Kidney (tissue), 14 donors: ENCODE data around the gene SCGB1D1. TPM values are rescaled to one million over a fixed set of nuclear protein-coding genes. Genes with fewer than 3 reads are reported as not detected.

Source experiments
- DNase-seq, 5 donors: peaks; one replicate each; pipeline ENCODE4 v3.0.0-alpha.2; 2013 to 2020
- FAIRE-seq: peaks from 2 replicates; lab custom pipeline; 2012; peaks lifted over from hg19 to GRCh38; lab: Jason Lieb, UNC
- H3K27ac ChIP-seq, 2 donors: one replicate each; pipeline ENCODE4 v1.7.0; 2013; ENCODE audit warnings: low read depth in 2 of 2, low read length in 2 of 2, inconsistent platforms in 1 of 2
- H3K27me3 ChIP-seq: one replicate; pipeline ENCODE4 v1.7.1; 2013; ENCODE audit warnings: low read length, inconsistent platforms; ENCODE audit not compliant: control insufficient read depth, insufficient read depth
- H3K36me3 ChIP-seq, 3 donors: one replicate each; pipeline versions ENCODE4 v1.7.0 to v1.7.1; 2013; ENCODE audit warnings: low read length in 3 of 3, control low read depth in 1 of 3, inconsistent platforms in 1 of 3; ENCODE audit not compliant: insufficient read depth in 3 of 3, control insufficient read depth in 2 of 3
- H3K4me1 ChIP-seq, 3 donors: one replicate each; pipeline versions ENCODE4 v1.7.0 to v1.7.1; 2013; ENCODE audit warnings: low read length in 3 of 3, inconsistent platforms in 1 of 3, low read depth in 1 of 3; ENCODE audit not compliant: control insufficient read depth in 2 of 3, insufficient read depth in 2 of 3
- H3K4me3 ChIP-seq, 3 donors: one replicate each; pipeline versions ENCODE4 v1.7.0 to v1.8.1; 2013; ENCODE audit warnings: low read length in 3 of 3, control low read depth in 1 of 3, inconsistent platforms in 1 of 3
- H3K9ac ChIP-seq, 3 donors: one replicate each; pipeline versions ENCODE4 v1.7.0 to v1.7.1; 2013; ENCODE audit warnings: low read length in 3 of 3, control low read depth in 1 of 3, inconsistent platforms in 1 of 3
- H3K9me3 ChIP-seq, 3 donors: one replicate each; pipeline versions ENCODE4 v1.7.0 to v1.7.1; 2013; ENCODE audit warnings: low read length in 3 of 3, control low read depth in 1 of 3, inconsistent platforms in 1 of 3; ENCODE audit not compliant: control insufficient read depth in 2 of 3, insufficient read depth in 1 of 3
- intact Hi-C: fragments of 100-400 bp; cut with DNase I; formaldehyde crosslinking; loops from one replicate; pipeline ENCODE4 v1.11.1; 2022
- polyA plus RNA-seq: library from polyadenylated mRNA; stranded (reverse); fragments of 350-450 nt; fragmentation: Illumina TruSeq; extraction: RNeasy Lipid Tissue Mini Kit (QIAGEN cat#74804); gene quantifications from one replicate; pipeline ENCODE4 v1.2.3, GENCODE V29; 2014; ENCODE audit warnings: low read depth, low replicate concordance; ENCODE audit not compliant: insufficient read depth
- total RNA-seq: library from RNA; stranded (reverse); fragmentation: NEBNext Ultra II Directional; extraction: Animal tissue kit (Norgen Biotek cat#: 25700); gene quantifications from one replicate; pipeline ENCODE4 v1.2.1, GENCODE V29; 2021
- TF ChIP-seq, protein P1 (sequence below): IDR thresholded peaks from 3 replicates; pipeline ENCODE4 v1.5.1; 2012; ENCODE audit warnings: mild to moderate bottlenecking, moderate library complexity, borderline replicate concordance; ENCODE audit not compliant: insufficient read depth; ENCODE audit errors: extremely low read depth
- donor health status: control.
- donor health status: control.
- donor health status: control.
- donor health status: control.
- donor health status: control.
- donor health status: DM: yes; HTN: yes; CAD: no.
- donor health status: Normal renal cell carcinoma (clear cell type).

The SCGB1D1 gene
- total and polyA plus RNA-seq, 2 donors from 2014 or later, result not detected

DNA sequence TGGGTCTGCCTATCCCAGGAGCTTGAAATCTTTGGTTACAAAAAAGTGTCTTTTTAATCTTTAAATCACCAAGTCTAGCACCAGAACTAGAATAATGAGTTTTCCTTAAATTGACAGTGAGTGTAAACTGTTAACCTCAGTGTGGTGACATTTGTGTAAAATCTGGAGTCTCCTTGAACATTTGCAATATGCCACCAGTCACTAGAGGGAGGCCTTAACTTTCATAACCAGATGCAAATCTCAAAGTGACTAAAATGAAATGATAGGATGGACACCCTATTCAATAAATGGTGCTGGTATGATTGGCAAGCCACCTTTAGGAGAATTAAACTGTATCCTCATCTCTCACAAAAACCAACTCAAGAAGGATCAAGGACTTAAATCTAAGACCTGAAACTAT, 43.7 kb downstream of the SCGB1D1 start:
- no peaks in the 10 kb centered on the region for H3K27me3 ChIP-seq
- no peaks in the 10 kb centered on the region for H3K4me1 ChIP-seq
- H3K9me3 ChIP-seq, result no peaks in the 10 kb centered on the region
- H3K36me3 ChIP-seq, result no peaks in the 10 kb centered on the region
- no peak for FAIRE-seq
- no peak for DNase-seq
- H3K27ac ChIP-seq, result no peak overlapping the region
- TF ChIP-seq, protein P1, sequence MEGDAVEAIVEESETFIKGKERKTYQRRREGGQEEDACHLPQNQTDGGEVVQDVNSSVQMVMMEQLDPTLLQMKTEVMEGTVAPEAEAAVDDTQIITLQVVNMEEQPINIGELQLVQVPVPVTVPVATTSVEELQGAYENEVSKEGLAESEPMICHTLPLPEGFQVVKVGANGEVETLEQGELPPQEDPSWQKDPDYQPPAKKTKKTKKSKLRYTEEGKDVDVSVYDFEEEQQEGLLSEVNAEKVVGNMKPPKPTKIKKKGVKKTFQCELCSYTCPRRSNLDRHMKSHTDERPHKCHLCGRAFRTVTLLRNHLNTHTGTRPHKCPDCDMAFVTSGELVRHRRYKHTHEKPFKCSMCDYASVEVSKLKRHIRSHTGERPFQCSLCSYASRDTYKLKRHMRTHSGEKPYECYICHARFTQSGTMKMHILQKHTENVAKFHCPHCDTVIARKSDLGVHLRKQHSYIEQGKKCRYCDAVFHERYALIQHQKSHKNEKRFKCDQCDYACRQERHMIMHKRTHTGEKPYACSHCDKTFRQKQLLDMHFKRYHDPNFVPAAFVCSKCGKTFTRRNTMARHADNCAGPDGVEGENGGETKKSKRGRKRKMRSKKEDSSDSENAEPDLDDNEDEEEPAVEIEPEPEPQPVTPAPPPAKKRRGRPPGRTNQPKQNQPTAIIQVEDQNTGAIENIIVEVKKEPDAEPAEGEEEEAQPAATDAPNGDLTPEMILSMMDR, result peak; percentile 19
- intact Hi-C loops, result no loop called here
- H3K4me3 ChIP-seq, result no peak overlapping the region
- H3K9ac ChIP-seq, result no peak overlapping the region

DNA sequence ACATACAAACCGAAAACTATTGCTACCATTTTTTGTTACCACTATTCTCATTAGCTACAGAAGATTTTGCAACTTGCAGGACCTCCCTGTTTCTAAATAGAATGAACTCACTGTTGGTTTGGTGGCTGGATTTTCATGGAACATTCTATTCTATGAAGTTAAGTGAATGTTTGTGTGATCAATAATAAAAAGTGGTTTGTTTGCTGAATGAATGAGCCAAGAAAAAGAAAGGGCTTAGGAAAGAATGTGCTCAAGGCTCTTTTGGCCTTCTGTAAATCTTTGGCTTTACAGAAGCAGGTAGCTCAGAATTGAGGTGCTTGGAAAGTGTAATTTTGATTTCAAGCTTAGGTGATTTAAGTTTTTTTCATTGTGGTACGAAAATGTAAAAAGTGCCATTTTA, 46.2 kb downstream of the SCGB1D1 start:
- Histone ChIP-seq H3K4me3 (no peak overlapping the region), H3K27ac (no peak overlapping the region), H3K27me3 (no peaks in the 10 kb centered on the region), H3K4me1 (no peaks in the 10 kb centered on the region), H3K36me3 (no peaks in the 10 kb centered on the region), H3K9ac (no peak overlapping the region), H3K9me3 (no peaks in the 10 kb centered on the region)
- TF ChIP-seq, protein P1, result no peak
- intact Hi-C loops, result no loop called here
- FAIRE-seq (no peak), DNase-seq (no peak)

- no peak overlapping the region for H3K4me3 ChIP-seq
- no peaks in the 10 kb centered on the region for H3K36me3 ChIP-seq
- no peaks in the 10 kb centered on the region for H3K9me3 ChIP-seq
- DNase-seq, result no peak
- intact Hi-C loops, result no loop called here
- H3K4me1 ChIP-seq, result peaks cover 0 to 10% (median 0%) of the 10 kb centered on the region in 3 donors
- no peak overlapping the region for H3K27ac ChIP-seq
- no peak for FAIRE-seq
- no peak overlapping the region for H3K9ac ChIP-seq
- TF ChIP-seq, protein P1, result no peak
- H3K27me3 ChIP-seq, result no peaks in the 10 kb centered on the region
These were observed 47.5 kb downstream of the SCGB1D1 start for GRCh38 chr11:62237499-62237898.

- Histone ChIP-seq H3K36me3 (no peaks in the 10 kb centered on the region), H3K27ac (no peak overlapping the region), H3K9me3 (no peaks in the 10 kb centered on the region), H3K4me1 (peaks cover 0 to 10% (median 0%) of the 10 kb centered on the region in 3 donors), H3K4me3 (no peak overlapping the region), H3K27me3 (no peaks in the 10 kb centered on the region), H3K9ac (no peak overlapping the region)
- intact Hi-C loops, result no loop called here
- no peak for FAIRE-seq
- DNase-seq, result no peak
- TF ChIP-seq, protein P1, result no peak
These were observed 48.1 kb downstream of the SCGB1D1 start for GRCh38 chr11:62238151-62238550.
